Osteoblast (primary cell): Measurements from ENCODE around the gene CRB2. TPM values are rescaled to one million over a fixed set of nuclear protein-coding genes. Genes with fewer than 3 reads are reported as not detected.

Experiments used
- DNase-seq: peaks from one replicate; pipeline ENCODE4 v3.0.0; 2011; ENCODE audit warnings: low spot score, mixed read lengths; ENCODE audit not compliant: insufficient read length; ENCODE audit errors: missing footprints
- H2AFZ ChIP-seq: 2 replicates; pipeline ENCODE4 v1.6.0; 2011; ENCODE audit warnings: mild to moderate bottlenecking, low read length
- H3K27ac ChIP-seq: 2 replicates; pipeline ENCODE4 v1.5.1; 2011; ENCODE audit warnings: mild to moderate bottlenecking, low read depth, low read length, moderate library complexity
- H3K27me3 ChIP-seq: 2 replicates; pipeline ENCODE4 v1.6.0; 2012; ENCODE audit warnings: mild to moderate bottlenecking, control low read depth, inconsistent platforms, low read length, moderate library complexity; ENCODE audit not compliant: insufficient read depth
- H3K36me3 ChIP-seq: 2 replicates; pipeline ENCODE4 v1.5.1; 2011; ENCODE audit warnings: mild to moderate bottlenecking, low read length, control low read depth, moderate library complexity; ENCODE audit not compliant: insufficient read depth
- H3K4me1 ChIP-seq: 2 replicates; pipeline ENCODE4 v1.5.1; 2011; ENCODE audit warnings: mild to moderate bottlenecking, low read length, control low read depth, moderate library complexity; ENCODE audit not compliant: insufficient read depth
- H3K4me2 ChIP-seq: 2 replicates; pipeline ENCODE4 v1.6.0; 2011; ENCODE audit warnings: mild to moderate bottlenecking, low read length; ENCODE audit not compliant: insufficient read depth
- H3K4me3 ChIP-seq: fragments of 200-600 bp; sonication (generic); 3 replicates; pipeline ENCODE4 v1.5.1; 2012; ENCODE audit warnings: mild to moderate bottlenecking, low read length, inconsistent platforms; ENCODE audit not compliant: insufficient read depth
- H3K79me2 ChIP-seq: 2 replicates; pipeline ENCODE4 v1.6.0; 2012; ENCODE audit warnings: mild to moderate bottlenecking, low read length, control low read depth, inconsistent platforms; ENCODE audit not compliant: insufficient read depth
- H3K9me3 ChIP-seq: 2 replicates; pipeline ENCODE4 v1.5.1; 2011; ENCODE audit warnings: low read depth, low read length, control low read depth
- H4K20me1 ChIP-seq: 2 replicates; pipeline ENCODE4 v1.6.0; 2012; ENCODE audit warnings: mild to moderate bottlenecking, low read length, control low read depth; ENCODE audit not compliant: insufficient read depth
- CTCF ChIP-seq: IDR thresholded peaks from 2 replicates; pipeline ENCODE4 v1.5.1; 2011; ENCODE audit warnings: mild to moderate bottlenecking, low read depth, low read length, moderate library complexity; ENCODE audit errors: extremely low read depth
- total RNA-seq: library from RNA; depleted of rRNA; stranded (reverse); fragments of >200 nt; gene quantifications from 2 replicates; pipeline ENCODE4 v1.2.3, GENCODE V29; 2012

Gene CRB2
- total RNA-seq, 1 donor: not detected

DNA sequence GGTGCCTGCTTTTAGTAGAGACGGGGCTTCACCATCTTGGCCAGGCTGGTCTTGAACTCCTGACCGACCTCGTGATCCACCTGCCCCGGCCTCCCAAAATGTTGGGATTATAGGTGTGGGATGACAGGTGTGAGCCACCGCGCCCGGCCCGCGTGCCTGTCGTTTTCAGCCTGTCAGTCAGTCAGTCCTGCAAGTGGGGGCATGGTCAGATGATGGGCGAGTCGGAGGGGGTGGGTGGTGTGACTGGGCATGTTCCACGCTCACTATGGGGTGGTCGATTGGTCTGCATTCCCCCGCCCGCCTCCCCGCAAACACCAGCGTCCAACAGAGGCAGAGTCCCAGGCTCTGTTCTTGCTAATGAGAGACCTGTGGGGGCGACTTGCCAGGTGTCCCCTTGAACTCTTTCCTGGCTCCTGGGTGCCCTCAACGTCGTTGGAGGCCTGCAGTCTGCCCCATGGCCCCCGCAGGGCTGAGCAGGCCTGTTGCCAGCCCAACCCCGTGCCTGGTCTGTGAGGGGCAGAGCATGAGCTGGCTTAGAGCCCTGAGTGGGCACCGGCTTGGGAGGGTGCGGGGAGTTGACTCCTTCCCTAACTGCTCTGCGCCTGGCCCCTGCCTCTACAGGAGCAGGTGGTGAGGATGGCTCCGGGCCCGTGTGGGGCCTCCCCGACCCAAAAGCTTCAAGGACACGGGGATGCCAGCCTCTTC is 23.1 kb downstream of the CRB2 start:
- Histone ChIP-seq H3K79me2 (no peaks in the 10 kb centered on the region), H3K36me3 (no peaks in the 10 kb centered on the region), H3K4me3 (no peak overlapping the region), H4K20me1 (no peaks in the 10 kb centered on the region), H3K4me2 (no peak overlapping the region), H2AFZ (no peak overlapping the region), H3K27me3 (peaks cover 27% of the 10 kb centered on the region), H3K27ac (no peak overlapping the region), H3K9me3 (no peaks in the 10 kb centered on the region), H3K4me1 (no peaks in the 10 kb centered on the region)
- DNase-seq: no peak
- no peak for TF ChIP-seq CTCF

- Histone ChIP-seq H3K9me3 (no peaks in the 10 kb centered on the region), H3K4me3 (no peak overlapping the region), H3K27me3 (peaks cover 8% of the 10 kb centered on the region), H4K20me1 (no peaks in the 10 kb centered on the region), H3K36me3 (no peaks in the 10 kb centered on the region), H3K79me2 (no peaks in the 10 kb centered on the region), H3K27ac (no peak overlapping the region), H2AFZ (no peak overlapping the region), H3K4me2 (no peak overlapping the region), H3K4me1 (no peaks in the 10 kb centered on the region)
- no peak for DNase-seq
- TF ChIP-seq CTCF: no peak
These were observed 25.1 kb downstream of the CRB2 start for GRCh38 chr9:123380852-123381705.

- no peaks in the 10 kb centered on the region for H3K79me2 ChIP-seq
- H2AFZ ChIP-seq: no peak overlapping the region
- H3K4me2 ChIP-seq: no peak overlapping the region
- no peak overlapping the region for H3K27ac ChIP-seq
- peaks cover 8% of the 10 kb centered on the region for H3K27me3 ChIP-seq
- H3K4me3 ChIP-seq: no peak overlapping the region
- no peaks in the 10 kb centered on the region for H3K9me3 ChIP-seq
- no peak for DNase-seq
- H3K4me1 ChIP-seq: no peaks in the 10 kb centered on the region
- H4K20me1 ChIP-seq: no peaks in the 10 kb centered on the region
- TF ChIP-seq CTCF: no peak
- H3K36me3 ChIP-seq: no peaks in the 10 kb centered on the region
These were observed 26.9 kb downstream of the CRB2 start for GRCh38 chr9:123382653-123383511.
